ENCODE measurements around the gene TTC29.
"Not testable (repeated sequence)": the region's sequence is repeated elsewhere in the genome, so short reads cannot be mapped to it uniquely, and the experiment has no call there.

Gene TTC29

GRCh38 chr4:146787731-146788130 lies 157.9 kb downstream of the TTC29 start:
- in situ Hi-C loops (cut with MboI; ENCODE audit: low sequenced_read_pairs, unreplicated experiment): no loop called here
- no peak for DNase-seq (ENCODE audit: low spot score)
- no peak for TF ChIP-seq CTCF (IDR thresholded peaks at IDR 0.05; ENCODE audit: borderline replicate concordance, control extremely low read depth, extremely low read depth, insufficient read depth, missing control alignments)

GRCh38 chr4:146776691-146777090 lies 169.0 kb downstream of the TTC29 start:
- no peak for TF ChIP-seq CTCF (IDR thresholded peaks at IDR 0.05; ENCODE audit: borderline replicate concordance, control extremely low read depth, extremely low read depth, insufficient read depth, missing control alignments)
- in situ Hi-C loops (cut with MboI; ENCODE audit: low sequenced_read_pairs, unreplicated experiment): no loop called here
- no peak for DNase-seq (ENCODE audit: low spot score)

- DNase-seq (ENCODE audit: low spot score): no peak
- in situ Hi-C loops (cut with MboI; ENCODE audit: low sequenced_read_pairs, unreplicated experiment): no loop called here
- no peak for TF ChIP-seq CTCF (IDR thresholded peaks at IDR 0.05; ENCODE audit: borderline replicate concordance, control extremely low read depth, extremely low read depth, insufficient read depth, missing control alignments)
Observed at GRCh38 chr4:146763560-146763959, 182.1 kb downstream of the TTC29 start.

GRCh38 chr4:146762016-146762415 lies 183.6 kb downstream of the TTC29 start:
- TF ChIP-seq CTCF (IDR thresholded peaks at IDR 0.05; ENCODE audit: borderline replicate concordance, control extremely low read depth, extremely low read depth, insufficient read depth, missing control alignments): no peak
- DNase-seq (ENCODE audit: low spot score): no peak
- in situ Hi-C loops (cut with MboI; ENCODE audit: low sequenced_read_pairs, unreplicated experiment): no loop called here

- TF ChIP-seq CTCF (IDR thresholded peaks at IDR 0.05; ENCODE audit: borderline replicate concordance, control extremely low read depth, extremely low read depth, insufficient read depth, missing control alignments): no peak
- in situ Hi-C loops (cut with MboI; ENCODE audit: low sequenced_read_pairs, unreplicated experiment): no loop called here
- DNase-seq (ENCODE audit: low spot score): no peak
Observed at GRCh38 chr4:146742416-146742815, 203.2 kb downstream of the TTC29 start.

- in situ Hi-C loops (cut with MboI; ENCODE audit: low sequenced_read_pairs, unreplicated experiment): no loop called here
Observed at GRCh38 chr4:146739182-146739581, 206.5 kb downstream of the TTC29 start.

GRCh38 chr4:146723519-146723918 lies 222.1 kb downstream of the TTC29 start:
- in situ Hi-C loops (cut with MboI; ENCODE audit: low sequenced_read_pairs, unreplicated experiment): not testable (repeated sequence)

More at GRCh38 chr4:146739182-146739581, 206.5 kb downstream of the TTC29 start:
- DNase-seq (ENCODE audit: low spot score): no peak
- TF ChIP-seq CTCF (IDR thresholded peaks at IDR 0.05; ENCODE audit: borderline replicate concordance, control extremely low read depth, extremely low read depth, insufficient read depth, missing control alignments): no peak

More at GRCh38 chr4:146723519-146723918, 222.1 kb downstream of the TTC29 start:
- DNase-seq (ENCODE audit: low spot score): not testable (repeated sequence)
